NCI-H2227 (cell line): Measurements from ENCODE around the gene CNTN5.

Experiments used
- DNase-seq: peaks from one replicate; lab custom pipeline; 2025; ENCODE audit not compliant: unreplicated experiment; lab: John Stamatoyannopoulos, UW

The CNTN5 gene

GRCh38 chr11:99501655-99502054 lies 480.9 kb downstream of the CNTN5 start:
- no peak for DNase-seq

GRCh38 chr11:99505316-99505715 lies 484.6 kb downstream of the CNTN5 start:
- DNase-seq, result no peak

- DNase-seq, result no peak
These were observed 485.1 kb downstream of the CNTN5 start for GRCh38 chr11:99505831-99506230.

- DNase-seq, result no peak
These were observed 489.1 kb downstream of the CNTN5 start for GRCh38 chr11:99509863-99510262.

GRCh38 chr11:99513368-99513767 lies 492.6 kb downstream of the CNTN5 start:
- no peak for DNase-seq

GRCh38 chr11:99519095-99519494 lies 498.3 kb downstream of the CNTN5 start:
- no peak for DNase-seq

GRCh38 chr11:99522467-99523173 lies 501.9 kb downstream of the CNTN5 start:
- DNase-seq, result no peak

GRCh38 chr11:99531468-99531867 lies 510.7 kb downstream of the CNTN5 start:
- DNase-seq, result no peak

GRCh38 chr11:99534812-99535211 lies 514.1 kb downstream of the CNTN5 start:
- DNase-seq, result no peak

GRCh38 chr11:99535406-99535805 lies 514.7 kb downstream of the CNTN5 start:
- no peak for DNase-seq

GRCh38 chr11:99535819-99536218 lies 515.1 kb downstream of the CNTN5 start:
- DNase-seq, result no peak

GRCh38 chr11:99537681-99538080 lies 516.9 kb downstream of the CNTN5 start:
- DNase-seq, result no peak

- DNase-seq, result no peak
These were observed 524.9 kb downstream of the CNTN5 start for GRCh38 chr11:99545616-99546015.

GRCh38 chr11:99548264-99548663 lies 527.5 kb downstream of the CNTN5 start:
- no peak for DNase-seq

GRCh38 chr11:99554232-99554903 lies 533.6 kb downstream of the CNTN5 start:
- DNase-seq, result no peak

GRCh38 chr11:99555486-99555885 lies 534.7 kb downstream of the CNTN5 start:
- DNase-seq, result no peak

GRCh38 chr11:99565333-99565732 lies 544.6 kb downstream of the CNTN5 start:
- DNase-seq, result no peak

GRCh38 chr11:99567334-99567956 lies 546.7 kb downstream of the CNTN5 start:
- no peak for DNase-seq

GRCh38 chr11:99568808-99569207 lies 548.1 kb downstream of the CNTN5 start:
- no peak for DNase-seq

- DNase-seq, result no peak
These were observed 550.3 kb downstream of the CNTN5 start for GRCh38 chr11:99571094-99571493.

GRCh38 chr11:99584830-99585229 lies 564.1 kb downstream of the CNTN5 start:
- DNase-seq, result no peak

GRCh38 chr11:99585606-99586005 lies 564.9 kb downstream of the CNTN5 start:
- DNase-seq, result no peak
